Measurements from ENCODE around the gene SBF2.

Gene SBF2

DNA sequence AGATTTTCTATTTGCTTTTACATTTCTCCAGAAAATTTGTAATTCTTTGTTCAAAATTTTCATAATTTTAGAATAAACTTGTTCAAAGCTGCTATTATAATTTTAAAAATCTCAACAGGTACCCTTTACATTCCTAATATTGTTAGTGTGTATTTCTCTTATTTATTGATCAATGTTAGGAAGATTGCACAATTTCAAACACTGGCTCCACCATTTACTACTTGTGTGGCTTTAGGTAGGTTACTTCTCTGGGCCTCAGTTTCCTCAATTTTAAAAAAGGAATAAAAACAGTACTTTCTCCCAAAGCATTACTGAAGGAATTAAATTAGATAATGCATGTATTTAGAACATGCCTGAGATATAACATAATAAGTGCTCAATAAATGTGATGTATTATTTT lies 180.2 kb downstream of the SBF2 start:
- H3K4me3 ChIP-seq (ENCODE audit: insufficient read depth, low read length, poor library complexity, severe bottlenecking) = no peak overlapping the region
- H3K27ac ChIP-seq (ENCODE audit: low read depth, low read length) = no peak overlapping the region
- no peaks in the 10 kb centered on the region for H3F3A ChIP-seq (ENCODE audit: insufficient read depth)
- no peak for TF ChIP-seq EZH2phosphoT487 (conservative IDR thresholded peaks at IDR 0.05; ENCODE audit: low read length)
- TF ChIP-seq, protein P1, sequence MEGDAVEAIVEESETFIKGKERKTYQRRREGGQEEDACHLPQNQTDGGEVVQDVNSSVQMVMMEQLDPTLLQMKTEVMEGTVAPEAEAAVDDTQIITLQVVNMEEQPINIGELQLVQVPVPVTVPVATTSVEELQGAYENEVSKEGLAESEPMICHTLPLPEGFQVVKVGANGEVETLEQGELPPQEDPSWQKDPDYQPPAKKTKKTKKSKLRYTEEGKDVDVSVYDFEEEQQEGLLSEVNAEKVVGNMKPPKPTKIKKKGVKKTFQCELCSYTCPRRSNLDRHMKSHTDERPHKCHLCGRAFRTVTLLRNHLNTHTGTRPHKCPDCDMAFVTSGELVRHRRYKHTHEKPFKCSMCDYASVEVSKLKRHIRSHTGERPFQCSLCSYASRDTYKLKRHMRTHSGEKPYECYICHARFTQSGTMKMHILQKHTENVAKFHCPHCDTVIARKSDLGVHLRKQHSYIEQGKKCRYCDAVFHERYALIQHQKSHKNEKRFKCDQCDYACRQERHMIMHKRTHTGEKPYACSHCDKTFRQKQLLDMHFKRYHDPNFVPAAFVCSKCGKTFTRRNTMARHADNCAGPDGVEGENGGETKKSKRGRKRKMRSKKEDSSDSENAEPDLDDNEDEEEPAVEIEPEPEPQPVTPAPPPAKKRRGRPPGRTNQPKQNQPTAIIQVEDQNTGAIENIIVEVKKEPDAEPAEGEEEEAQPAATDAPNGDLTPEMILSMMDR (IDR thresholded peaks at IDR 0.05; ENCODE audit: insufficient read depth, low read length, poor library complexity, severe bottlenecking) = no peak
- H3K36me3 ChIP-seq (ENCODE audit: low read length) = no peaks in the 10 kb centered on the region
- no peaks in the 10 kb centered on the region for H4K20me1 ChIP-seq (ENCODE audit: low read depth, low read length)
- no peaks in the 10 kb centered on the region for H3K9me2 ChIP-seq (replicated peaks; ENCODE audit: insufficient read depth, low read length)
- H2AFZ ChIP-seq (ENCODE audit: low read depth, low read length, severe bottlenecking) = no peak overlapping the region
- H3K27me3 ChIP-seq (ENCODE audit: low read length) = no peaks in the 10 kb centered on the region
- H3K9me3 ChIP-seq (ENCODE audit: insufficient read depth, low read length) = no peaks in the 10 kb centered on the region
- no peaks in the 10 kb centered on the region for H3K79me2 ChIP-seq (ENCODE audit: insufficient read depth, low read length)
- H3K9ac ChIP-seq (ENCODE audit: low read length) = no peak overlapping the region
- H3K4me2 ChIP-seq (ENCODE audit: low read depth, low read length, poor library complexity, severe bottlenecking) = no peak overlapping the region

DNA sequence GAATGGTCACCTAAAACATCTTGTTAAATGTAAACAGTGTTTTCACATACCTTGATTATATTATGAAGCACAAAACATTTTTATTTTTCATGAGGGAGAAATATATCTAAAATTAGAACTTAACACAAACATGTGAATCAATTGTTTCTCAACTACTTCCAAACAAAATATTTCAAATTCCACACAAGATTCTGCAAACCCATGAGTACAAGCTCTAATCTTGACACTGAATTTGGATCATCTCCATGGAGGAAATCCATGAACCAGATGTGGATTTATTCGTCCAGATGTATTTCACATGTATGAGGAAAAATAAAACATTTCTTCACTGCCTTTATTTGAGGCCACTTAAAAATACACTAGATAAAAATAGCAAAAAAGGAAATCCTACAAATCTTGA lies 184.2 kb downstream of the SBF2 start:
- Histone ChIP-seq H2AFZ (ENCODE audit: low read depth, low read length, severe bottlenecking) (no peak overlapping the region), H3K36me3 (ENCODE audit: low read length) (no peaks in the 10 kb centered on the region), H3K9me3 (ENCODE audit: insufficient read depth, low read length) (no peaks in the 10 kb centered on the region), H3F3A (ENCODE audit: insufficient read depth) (no peaks in the 10 kb centered on the region), H3K4me3 (ENCODE audit: insufficient read depth, low read length, poor library complexity, severe bottlenecking) (no peak overlapping the region), H3K27ac (ENCODE audit: low read depth, low read length) (no peak overlapping the region), H4K20me1 (ENCODE audit: low read depth, low read length) (peaks cover 4% of the 10 kb centered on the region; the same call in 1 of the 2 replicates), H3K27me3 (ENCODE audit: low read length) (no peaks in the 10 kb centered on the region), H3K9me2 (replicated peaks; ENCODE audit: insufficient read depth, low read length) (no peaks in the 10 kb centered on the region), H3K79me2 (ENCODE audit: insufficient read depth, low read length) (no peaks in the 10 kb centered on the region), H3K4me2 (ENCODE audit: low read depth, low read length, poor library complexity, severe bottlenecking) (no peak overlapping the region), H3K9ac (ENCODE audit: low read length) (no peak overlapping the region)
- TF ChIP-seq, protein P1 (IDR thresholded peaks at IDR 0.05; ENCODE audit: insufficient read depth, low read length, poor library complexity, severe bottlenecking) = no peak
- TF ChIP-seq EZH2phosphoT487 (conservative IDR thresholded peaks at IDR 0.05; ENCODE audit: low read length) = no peak

DNA sequence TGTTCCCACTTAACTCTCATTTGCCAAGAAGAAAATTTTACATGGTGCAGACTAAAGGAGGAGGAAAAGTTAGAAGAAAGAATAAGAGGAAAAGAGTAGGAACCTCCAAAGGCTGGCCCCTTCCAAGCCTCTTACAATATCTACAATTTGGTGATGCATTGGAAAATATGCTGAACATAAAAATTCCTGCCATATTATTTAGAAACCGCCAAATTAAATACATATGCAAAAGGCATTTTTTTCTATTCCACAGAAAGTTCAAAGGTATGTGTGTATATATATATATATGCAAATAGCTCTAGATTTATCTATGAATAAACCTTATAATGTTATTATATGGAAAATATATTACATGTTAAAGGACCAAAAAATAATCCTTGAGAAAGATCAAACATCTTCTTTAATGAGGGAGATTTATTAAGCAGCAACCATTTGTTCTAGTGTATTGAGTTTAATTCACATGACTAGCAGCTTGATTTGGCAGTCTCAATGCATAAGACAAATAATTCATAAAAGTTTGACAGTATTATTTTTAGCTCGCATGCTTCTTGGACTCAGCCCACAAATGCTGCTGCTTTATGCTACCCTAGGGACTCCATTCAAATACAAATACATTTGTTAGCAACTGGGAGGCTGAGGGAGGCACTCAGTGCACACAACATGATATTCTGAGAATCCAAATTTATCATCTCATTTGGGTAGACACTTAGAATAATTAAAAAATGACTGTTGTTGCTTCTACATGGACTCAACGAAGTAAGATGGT lies 184.9 kb downstream of the SBF2 start:
- Histone ChIP-seq H3K4me3 (ENCODE audit: insufficient read depth, low read length, poor library complexity, severe bottlenecking) (no peak overlapping the region), H3K4me2 (ENCODE audit: low read depth, low read length, poor library complexity, severe bottlenecking) (no peak overlapping the region)
- TF ChIP-seq EZH2phosphoT487 (conservative IDR thresholded peaks at IDR 0.05; ENCODE audit: low read length) = no peak
- TF ChIP-seq, protein P1 (IDR thresholded peaks at IDR 0.05; ENCODE audit: insufficient read depth, low read length, poor library complexity, severe bottlenecking) = no peak

More for the DNA sequence above, 184.9 kb downstream of the SBF2 start:
- H3K9ac ChIP-seq (ENCODE audit: low read length) = no peak overlapping the region
- no peaks in the 10 kb centered on the region for H3K27me3 ChIP-seq (ENCODE audit: low read length)
- H3F3A ChIP-seq (ENCODE audit: insufficient read depth) = no peaks in the 10 kb centered on the region
- H2AFZ ChIP-seq (ENCODE audit: low read depth, low read length, severe bottlenecking) = no peak overlapping the region
- H4K20me1 ChIP-seq (ENCODE audit: low read depth, low read length) = peaks cover 4% of the 10 kb centered on the region; the same call in 1 of the 2 replicates
- H3K9me2 ChIP-seq (replicated peaks; ENCODE audit: insufficient read depth, low read length) = no peaks in the 10 kb centered on the region
- no peaks in the 10 kb centered on the region for H3K36me3 ChIP-seq (ENCODE audit: low read length)
- H3K27ac ChIP-seq (ENCODE audit: low read depth, low read length) = no peak overlapping the region
- H3K9me3 ChIP-seq (ENCODE audit: insufficient read depth, low read length) = no peaks in the 10 kb centered on the region
- no peaks in the 10 kb centered on the region for H3K79me2 ChIP-seq (ENCODE audit: insufficient read depth, low read length)

All from SU-DHL-6 (cell line).